K562 (cell line): ENCODE results near the gene APOL4. TPM values are rescaled to one million over a fixed set of nuclear protein-coding genes. Genes with fewer than 3 reads are reported as not detected.
A peak's percentile ranks its signal among the peaks of the same experiment; 100 is the strongest.

Experiments
- ARHGAP35 ChIP-seq: fragments of 450-650 bp; IDR thresholded peaks from 2 replicates; pipeline ENCODE4 v1.6.1; 2018; ENCODE audit not compliant: partially characterized antibody
- ESRRA ChIP-seq: fragments of 450-650 bp; IDR thresholded peaks from 2 replicates; pipeline ENCODE4 v1.6.1; 2014; ENCODE audit warnings: low read depth, mild to moderate bottlenecking, moderate library complexity, borderline replicate concordance
- MITF ChIP-seq: IDR thresholded peaks from 2 replicates; pipeline ENCODE4 v1.6.1; 2014; ENCODE audit warnings: antibody characterized with exemption
- NKRF ChIP-seq: fragments of 450-650 bp; IDR thresholded peaks from 2 replicates; pipeline ENCODE4 v1.6.1; 2016; ENCODE audit warnings: borderline replicate concordance
- POLR2A ChIP-seq: fragments of 450-650 bp; conservative IDR thresholded peaks from 2 replicates; pipeline ENCODE4 v1.6.1; 2016
- YBX1 ChIP-seq: fragments of 450-650 bp; IDR thresholded peaks from 2 replicates; pipeline ENCODE4 v1.7.1; 2016; ENCODE audit warnings: mild to moderate bottlenecking
- YY1 ChIP-seq, 3 experiments: IDR thresholded peaks; 2 replicates each; pipeline ENCODE4 v1.6.1; 2011; ENCODE audit warnings: low read length in 2 of 3, mild to moderate bottlenecking in 2 of 3, moderate library complexity in 2 of 3, borderline replicate concordance in 1 of 3, control low read depth in 1 of 3, low read depth in 1 of 3; ENCODE audit not compliant: insufficient read depth in 3 of 3, insufficient replicate concordance in 2 of 3, control insufficient read depth in 1 of 3, insufficient read length in 1 of 3; ENCODE audit errors: extremely low read depth in 1 of 3
- ZNF561 ChIP-seq: fragments of 450-650 bp; formaldehyde crosslinking; conservative IDR thresholded peaks from 2 replicates; pipeline ENCODE4 v1.4.0; 2020; ENCODE audit warnings: mild to moderate bottlenecking, moderate library complexity
- polyA plus RNA-seq, 8 experiments: library from polyadenylated mRNA; depleted of rRNA in 4 of 8; stranded (reverse) in 5 of 8; unstranded in 3 of 8; fragments of >200 nt; fragmentation: Nextera tagmentation in 2 of 8; fragmentation: Illumina TruSeq in 1 of 8; extraction: Ambion mirVana in 2 of 8; extraction: Trizol in 1 of 8; gene quantifications; 2 replicates each; pipeline versions ENCODE4 v1.2.1 to v1.2.3, GENCODE V29; 2011 to 2014; ENCODE audit warnings: inconsistent platforms in 1 of 8, missing spikeins in 1 of 8
- total RNA-seq, 7 experiments: library from RNA; depleted of rRNA in 6 of 7; stranded (reverse); fragments of >200 nt in 6 of 7; fragmentation: Illumina TruSeq in 2 of 7; extraction: Trizol in 2 of 7; gene quantifications; 2 replicates each; pipeline versions ENCODE4 v1.2.1 to v1.2.3, GENCODE V29; 2011 to 2021; ENCODE audit warnings: low replicate concordance in 1 of 7
- TF ChIP-seq, protein P1 (sequence below): fragments of 200-800 bp; sonication (Bioruptor generic); IDR thresholded peaks from 2 replicates; pipeline ENCODE4 v1.6.1; 2016; ENCODE audit warnings: missing genetic modification characterization, missing compliant biosample characterization

APOL4 gene
- total and polyA plus RNA-seq, 9 of the 15 experiments (the other 6 are each of a cell fraction or from before 2014, with no cell fraction given) = 6.5 to 15.0 (median 9.8) TPM

GRCh38 chr22:36239401-36240171 is 38.0 kb upstream of the APOL4 start, which contains the start of gene APOL2 (continued):
- TF ChIP-seq, protein P1, sequence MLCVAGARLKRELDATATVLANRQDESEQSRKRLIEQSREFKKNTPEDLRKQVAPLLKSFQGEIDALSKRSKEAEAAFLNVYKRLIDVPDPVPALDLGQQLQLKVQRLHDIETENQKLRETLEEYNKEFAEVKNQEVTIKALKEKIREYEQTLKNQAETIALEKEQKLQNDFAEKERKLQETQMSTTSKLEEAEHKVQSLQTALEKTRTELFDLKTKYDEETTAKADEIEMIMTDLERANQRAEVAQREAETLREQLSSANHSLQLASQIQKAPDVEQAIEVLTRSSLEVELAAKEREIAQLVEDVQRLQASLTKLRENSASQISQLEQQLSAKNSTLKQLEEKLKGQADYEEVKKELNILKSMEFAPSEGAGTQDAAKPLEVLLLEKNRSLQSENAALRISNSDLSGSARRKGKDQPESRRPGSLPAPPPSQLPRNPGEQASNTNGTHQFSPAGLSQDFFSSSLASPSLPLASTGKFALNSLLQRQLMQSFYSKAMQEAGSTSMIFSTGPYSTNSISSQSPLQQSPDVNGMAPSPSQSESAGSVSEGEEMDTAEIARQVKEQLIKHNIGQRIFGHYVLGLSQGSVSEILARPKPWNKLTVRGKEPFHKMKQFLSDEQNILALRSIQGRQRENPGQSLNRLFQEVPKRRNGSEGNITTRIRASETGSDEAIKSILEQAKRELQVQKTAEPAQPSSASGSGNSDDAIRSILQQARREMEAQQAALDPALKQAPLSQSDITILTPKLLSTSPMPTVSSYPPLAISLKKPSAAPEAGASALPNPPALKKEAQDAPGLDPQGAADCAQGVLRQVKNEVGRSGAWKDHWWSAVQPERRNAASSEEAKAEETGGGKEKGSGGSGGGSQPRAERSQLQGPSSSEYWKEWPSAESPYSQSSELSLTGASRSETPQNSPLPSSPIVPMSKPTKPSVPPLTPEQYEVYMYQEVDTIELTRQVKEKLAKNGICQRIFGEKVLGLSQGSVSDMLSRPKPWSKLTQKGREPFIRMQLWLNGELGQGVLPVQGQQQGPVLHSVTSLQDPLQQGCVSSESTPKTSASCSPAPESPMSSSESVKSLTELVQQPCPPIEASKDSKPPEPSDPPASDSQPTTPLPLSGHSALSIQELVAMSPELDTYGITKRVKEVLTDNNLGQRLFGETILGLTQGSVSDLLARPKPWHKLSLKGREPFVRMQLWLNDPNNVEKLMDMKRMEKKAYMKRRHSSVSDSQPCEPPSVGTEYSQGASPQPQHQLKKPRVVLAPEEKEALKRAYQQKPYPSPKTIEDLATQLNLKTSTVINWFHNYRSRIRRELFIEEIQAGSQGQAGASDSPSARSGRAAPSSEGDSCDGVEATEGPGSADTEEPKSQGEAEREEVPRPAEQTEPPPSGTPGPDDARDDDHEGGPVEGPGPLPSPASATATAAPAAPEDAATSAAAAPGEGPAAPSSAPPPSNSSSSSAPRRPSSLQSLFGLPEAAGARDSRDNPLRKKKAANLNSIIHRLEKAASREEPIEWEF (CRISPR knock-in tag) = no peak
- no peak for TF ChIP-seq ARHGAP35
- TF ChIP-seq YY1 (IDR thresholded peaks at IDR 0.05; ENCODE audit: borderline replicate concordance in 1 of 3, control insufficient read depth in 1 of 3, extremely low read depth in 1 of 3, insufficient read depth in 3 of 3, insufficient read length in 1 of 3, insufficient replicate concordance in 2 of 3, low read depth in 1 of 3, low read length in 2 of 3) = no peak
- TF ChIP-seq YBX1 = no peak
- no peak for TF ChIP-seq MITF
- peak; percentile 15; the same call in 1 of the 2 replicates for TF ChIP-seq ESRRA
- no peak for TF ChIP-seq ZNF561 (CRISPR knock-in tag)
- TF ChIP-seq NKRF = peak; percentile 37; the same call in 1 of the 2 replicates
- peak; percentile 48; the same call in 1 of the 2 replicates for TF ChIP-seq POLR2A
